Measurements from ENCODE around the gene RPL6.
"Not testable (repeated sequence)": the region's sequence is repeated elsewhere in the genome, so short reads cannot be mapped to it uniquely, and the experiment has no call there.

RPL6 gene

DNA sequence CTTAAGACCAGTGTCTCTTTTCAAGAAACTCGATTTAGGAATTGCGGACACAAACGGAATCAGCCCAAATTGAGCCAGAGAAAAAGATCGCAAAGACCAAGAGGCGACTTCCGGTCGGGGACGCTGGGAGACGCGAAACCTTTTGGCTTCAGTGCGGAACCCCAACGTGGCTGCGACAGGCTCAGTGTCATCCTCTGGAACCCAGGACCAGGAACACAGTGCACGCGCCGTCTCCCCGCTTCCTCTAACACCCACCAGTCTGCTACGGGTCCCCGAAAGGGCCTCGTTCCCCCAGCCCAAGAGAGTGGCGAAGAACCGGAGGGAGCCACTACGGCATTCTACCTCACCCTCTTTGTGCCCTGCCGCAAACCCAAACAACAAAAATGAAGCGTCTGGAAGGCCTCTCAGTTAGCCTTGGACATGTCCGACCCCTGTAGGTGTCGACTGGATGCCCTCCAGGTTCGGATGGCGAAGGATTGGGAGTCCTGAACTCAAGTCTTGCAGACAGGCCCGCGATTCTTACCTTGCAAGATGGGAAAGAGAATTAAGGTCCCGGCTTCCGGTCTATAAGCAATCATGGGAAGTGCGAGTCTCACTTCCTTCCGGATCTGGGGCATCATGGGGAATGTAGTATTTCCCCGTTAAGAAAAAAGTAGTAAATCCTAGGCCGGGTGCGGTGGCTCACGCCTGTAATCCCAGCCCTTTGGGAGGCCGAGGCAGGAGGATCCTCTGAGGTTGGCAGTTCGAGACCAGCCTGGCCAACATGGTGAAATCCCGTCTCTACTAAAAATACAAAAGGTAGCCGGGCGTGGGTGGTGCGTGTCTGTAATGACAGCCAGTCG, at the start of gene RPL6:
Gene RPL6, minus strand, starts transcription at position 542 of the 842 bp plus-strand sequence. CDS start 949 bp downstream, outside the sequence.
- peak; percentile 82 for DNase-seq

DNA sequence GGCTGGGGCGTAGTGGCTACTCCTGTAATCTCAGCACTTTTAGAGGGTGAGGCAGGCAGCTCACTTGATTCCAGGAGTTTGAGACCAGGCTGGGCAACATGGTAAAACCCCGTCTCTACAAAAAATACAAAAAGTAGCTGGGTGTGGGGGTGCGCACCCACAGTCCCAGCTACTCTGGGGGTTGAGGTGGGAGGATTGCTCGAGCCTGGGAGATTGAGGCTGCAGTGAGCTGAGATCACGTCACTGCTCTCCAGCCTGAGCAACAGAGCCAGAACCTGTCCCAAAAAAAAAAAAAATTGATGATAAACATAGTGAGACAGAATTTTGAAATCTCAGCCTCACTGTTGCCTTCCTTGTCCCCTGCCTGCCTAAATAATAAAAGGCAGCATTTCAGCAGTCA, 49.3 kb upstream of the RPL6 start:
- no peak for DNase-seq

DNA sequence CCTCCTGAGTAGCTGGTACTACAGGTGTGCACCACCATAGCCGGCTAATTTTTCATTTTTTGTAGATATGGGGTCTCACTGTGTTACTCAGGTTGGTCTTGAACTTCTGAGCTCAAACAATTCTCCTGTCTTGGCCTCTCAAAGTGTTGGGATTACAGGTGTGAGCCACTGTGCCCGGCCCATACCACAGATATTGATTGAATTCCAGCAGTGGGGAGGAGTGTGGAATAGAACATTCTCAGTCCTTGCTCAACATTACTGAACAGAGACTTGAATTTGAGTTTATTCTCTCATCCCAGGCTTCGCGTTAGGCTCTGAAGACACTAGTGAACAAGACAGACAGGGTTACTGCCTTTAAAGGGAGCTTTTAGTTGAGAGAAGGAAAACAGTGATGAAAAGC, 48.9 kb upstream of the RPL6 start:
- DNase-seq: no peak

DNA sequence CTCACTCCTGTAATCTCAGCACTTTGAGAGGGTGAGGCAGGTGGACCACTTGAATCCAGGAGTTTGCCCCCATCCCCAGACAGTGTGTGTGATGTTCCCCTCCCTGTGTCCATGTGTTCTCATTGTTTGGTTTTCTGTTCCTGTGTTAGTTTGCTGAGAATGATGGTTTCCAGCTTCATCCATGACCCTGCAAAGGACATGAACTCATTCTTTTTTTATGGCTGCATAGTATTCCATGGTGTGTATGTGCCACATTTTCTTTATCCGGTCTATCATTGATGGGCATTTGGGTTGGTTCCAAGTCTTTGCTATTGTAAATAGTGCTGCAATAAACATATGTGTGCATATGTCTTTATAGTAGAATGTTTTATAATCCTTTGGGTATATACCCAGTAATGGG, 47.7 kb upstream of the RPL6 start:
- DNase-seq: not testable (repeated sequence)

DNA sequence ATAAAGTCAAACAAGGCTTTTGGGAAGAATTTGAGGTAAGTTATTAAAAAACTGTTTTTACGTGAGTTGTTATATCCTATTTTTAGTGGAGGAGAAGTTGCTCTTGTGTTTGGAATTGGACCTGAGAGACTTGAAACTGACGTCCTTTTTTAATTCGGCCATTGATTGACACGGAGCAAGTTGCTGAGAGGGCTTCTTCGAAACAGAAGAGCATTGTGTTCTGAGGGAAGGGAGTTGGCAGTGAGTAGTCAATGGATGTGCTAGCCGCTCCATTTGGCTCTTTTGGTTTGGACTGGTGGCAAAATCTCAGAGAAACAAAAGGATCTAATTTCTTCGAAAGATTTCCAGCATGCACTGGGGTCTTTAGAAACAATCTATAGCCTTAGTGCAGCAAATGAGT, 46.6 kb upstream of the RPL6 start:
- DNase-seq: no peak

DNA sequence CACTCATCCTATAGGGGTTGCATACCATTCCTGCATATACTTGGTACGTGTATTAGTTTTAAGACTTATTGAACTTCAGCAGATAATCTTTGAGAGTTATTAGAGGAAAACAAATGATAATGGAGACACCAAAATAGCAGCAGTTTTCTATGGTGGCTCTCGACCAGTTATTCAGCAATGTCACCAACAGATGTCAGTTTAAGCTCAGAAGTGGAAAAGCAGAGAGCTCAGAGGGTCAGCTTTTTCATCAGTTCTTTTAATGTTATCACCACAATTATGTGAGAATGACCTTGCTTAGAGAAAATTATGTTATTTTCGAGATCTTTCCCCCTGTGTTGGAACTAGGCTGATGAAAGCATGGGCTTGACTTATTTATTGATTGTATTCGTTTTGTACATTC, 41.3 kb upstream of the RPL6 start:
- no peak for DNase-seq

DNA sequence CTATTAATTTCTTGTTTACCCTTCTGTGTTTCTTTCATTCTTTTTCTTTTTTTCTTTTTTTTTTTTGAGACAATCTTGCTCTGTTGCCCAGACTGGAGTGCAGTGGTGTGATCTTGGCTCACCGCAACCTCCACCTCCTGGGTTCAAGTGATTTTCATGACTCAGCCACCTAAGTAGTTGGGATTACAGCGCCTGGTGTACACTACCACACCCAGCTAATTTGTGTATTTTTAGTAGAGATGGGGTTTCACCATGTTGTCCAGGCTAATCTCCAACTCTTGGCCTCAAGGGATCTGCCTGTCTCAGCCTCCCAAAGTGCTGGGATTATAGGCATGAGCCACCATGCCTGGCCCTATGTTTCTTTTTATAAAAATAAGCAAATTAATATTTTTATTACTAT, 38.8 kb upstream of the RPL6 start:
- DNase-seq: not testable (repeated sequence)

DNA sequence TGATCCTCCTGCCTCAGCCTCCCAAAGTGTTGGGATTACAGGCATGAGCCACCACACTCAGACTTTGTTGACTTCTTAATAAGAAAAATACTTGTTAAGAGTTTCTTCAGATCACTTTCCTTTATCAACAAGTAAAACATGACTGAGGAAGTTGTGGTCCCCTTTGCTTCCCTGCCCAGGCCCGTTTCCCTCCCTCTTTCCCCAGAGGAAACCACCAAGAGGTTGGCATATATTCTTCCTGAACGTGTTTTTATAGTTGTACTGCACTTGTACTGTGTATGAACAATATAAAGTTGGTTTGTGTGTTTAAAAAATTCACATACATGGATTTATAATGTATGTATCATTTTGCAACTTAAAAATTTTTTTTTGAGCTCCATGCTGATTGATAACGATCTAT, 37.7 kb upstream of the RPL6 start:
- DNase-seq: no peak

DNA sequence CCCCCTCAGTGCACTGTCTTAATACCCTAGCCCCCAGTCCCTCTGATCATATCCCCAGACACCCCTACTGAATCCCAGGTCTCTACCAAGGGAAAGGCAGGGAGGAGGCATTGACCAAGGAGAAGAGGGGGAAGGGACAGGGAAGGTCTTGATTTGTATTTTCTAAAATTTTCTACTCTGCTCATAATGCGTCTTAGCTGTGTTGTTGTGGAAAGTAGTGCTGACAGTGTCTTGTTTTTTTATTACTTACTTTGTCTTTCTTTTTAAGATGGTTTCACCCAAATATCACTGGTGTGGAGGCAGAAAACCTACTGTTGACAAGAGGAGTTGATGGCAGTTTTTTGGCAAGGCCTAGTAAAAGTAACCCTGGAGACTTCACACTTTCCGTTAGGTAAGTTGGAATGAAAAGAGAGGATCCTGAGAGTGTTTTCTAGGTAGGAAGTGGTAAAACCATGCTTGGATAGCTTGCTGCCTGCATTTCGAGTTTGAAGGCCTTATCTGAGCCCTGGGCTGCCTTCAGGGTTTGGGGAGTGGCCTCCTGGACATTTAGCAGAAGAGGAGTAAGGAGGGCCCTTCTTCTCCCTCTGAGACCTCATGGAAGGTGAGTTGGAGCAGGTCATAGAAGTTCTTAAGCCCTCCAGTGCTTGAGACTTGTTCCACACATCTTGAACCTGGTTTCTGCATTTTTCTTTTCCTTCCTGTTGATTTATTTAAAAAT, 36.8 kb upstream of the RPL6 start:
- no peak for DNase-seq

DNA sequence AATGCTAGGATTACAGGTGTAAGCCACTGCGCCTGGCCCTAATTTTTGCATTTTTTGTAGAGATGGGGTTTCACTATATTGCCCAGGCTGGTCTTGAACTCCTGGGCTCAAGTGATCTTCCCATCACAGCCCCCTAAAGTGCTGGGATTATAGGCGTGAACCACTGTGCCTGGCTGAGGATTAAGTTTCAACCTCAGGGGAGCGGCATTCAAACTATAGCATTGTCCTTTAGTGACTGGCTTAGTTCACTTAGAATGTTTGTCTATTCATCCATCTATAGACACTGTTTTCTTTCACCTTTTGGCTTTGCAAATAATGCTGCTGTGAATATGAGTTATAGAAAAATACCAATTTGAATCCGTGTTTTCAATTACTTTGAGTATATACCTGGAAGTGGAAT, 34.5 kb upstream of the RPL6 start:
- no peak for DNase-seq

DNA sequence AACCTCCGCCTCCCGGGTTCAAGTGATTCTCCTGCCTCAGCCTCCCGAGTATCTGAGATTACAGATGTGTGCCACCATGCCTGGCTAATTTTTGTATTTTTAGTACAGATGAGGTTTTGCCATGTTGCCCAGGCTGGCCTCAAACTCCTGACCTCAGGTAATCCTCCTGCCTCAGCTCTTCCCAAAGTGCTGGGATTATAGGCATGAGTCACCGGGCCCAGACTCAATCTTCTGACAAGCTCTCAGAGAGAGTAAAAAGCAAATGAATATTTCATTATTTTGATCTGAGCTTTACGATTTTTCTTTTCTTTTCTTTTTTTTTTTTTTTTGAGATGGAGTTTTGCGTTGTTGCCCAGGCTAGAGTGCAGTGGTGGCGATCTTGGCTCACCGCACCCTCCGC, 31.2 kb upstream of the RPL6 start:
- DNase-seq: not testable (repeated sequence)

DNA sequence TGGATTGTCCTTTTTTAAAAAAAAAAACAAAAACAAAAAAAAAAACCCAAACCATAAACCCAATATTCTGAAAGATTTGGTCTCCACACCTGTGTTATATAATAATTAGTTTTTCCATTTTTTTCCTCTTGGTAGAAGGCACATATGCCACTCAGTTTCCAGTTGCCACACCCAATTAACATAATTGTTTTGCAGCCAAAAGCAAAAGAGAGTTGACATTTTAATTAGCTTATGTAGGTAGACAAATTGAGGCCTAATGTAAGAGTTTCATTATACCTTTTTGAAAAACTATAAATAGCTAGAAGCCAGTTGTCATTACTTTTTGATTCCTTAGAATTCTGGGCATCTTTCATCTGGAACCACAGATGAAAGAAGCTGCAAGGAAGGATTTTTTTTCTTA, 30.4 kb upstream of the RPL6 start:
- no peak for DNase-seq

DNA sequence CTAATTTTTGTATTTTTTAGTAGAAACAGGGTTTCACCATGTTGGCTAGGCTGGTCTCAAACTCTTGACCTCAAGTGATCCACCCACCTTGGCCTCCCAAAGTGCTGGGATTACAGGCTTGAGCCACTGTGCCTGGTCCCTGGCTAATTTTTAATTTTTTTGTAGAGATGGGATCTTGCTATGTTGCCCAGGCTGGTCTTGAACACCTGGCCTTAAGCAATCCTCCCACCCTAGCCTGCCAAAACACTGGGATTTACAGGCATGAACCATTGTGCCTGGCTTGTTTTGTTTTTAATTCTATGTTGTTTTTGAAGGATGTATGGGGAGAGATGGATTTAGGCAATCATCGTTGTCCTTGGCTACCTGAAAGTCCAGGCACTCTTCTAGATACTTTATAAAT, 29.2 kb upstream of the RPL6 start:
- not testable (repeated sequence) for DNase-seq

DNA sequence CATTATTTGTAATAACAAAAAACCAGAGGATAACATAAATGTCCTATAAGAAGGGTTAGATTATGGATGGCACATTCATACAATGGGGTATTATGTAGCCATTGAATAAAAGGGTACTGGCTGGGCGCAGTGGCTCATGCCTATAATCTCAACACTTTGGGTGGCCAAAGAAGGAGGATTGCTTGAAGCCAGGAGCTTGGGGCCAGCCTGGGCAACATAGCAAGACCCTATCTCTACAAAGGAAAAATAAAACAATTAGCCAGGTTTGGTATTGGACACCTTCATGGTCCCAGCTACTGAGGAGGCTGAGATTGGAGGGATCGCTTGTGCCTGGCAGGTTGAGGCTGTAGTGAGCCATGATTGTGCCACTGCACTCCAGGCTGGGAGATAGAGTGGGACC, 24.1 kb upstream of the RPL6 start:
- no peak for DNase-seq

DNA sequence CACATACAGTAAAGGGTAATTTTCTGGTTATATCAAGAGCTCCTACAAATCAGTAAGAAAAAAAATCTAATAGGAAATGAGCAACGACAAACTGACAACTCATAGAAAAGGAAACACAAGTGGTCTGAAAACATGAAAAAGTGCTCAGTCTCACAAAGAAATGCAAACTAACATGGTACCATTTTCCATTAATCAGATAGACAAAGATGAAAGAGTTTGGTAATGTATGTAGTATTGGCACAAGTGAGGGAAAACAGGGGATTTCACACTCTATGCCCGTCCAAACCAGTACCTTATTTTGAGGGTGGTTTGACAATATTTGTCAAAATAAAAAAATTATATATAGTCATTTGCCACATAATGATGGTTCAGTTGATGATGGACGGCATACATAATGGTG, 22.6 kb upstream of the RPL6 start:
- no peak for DNase-seq

DNA sequence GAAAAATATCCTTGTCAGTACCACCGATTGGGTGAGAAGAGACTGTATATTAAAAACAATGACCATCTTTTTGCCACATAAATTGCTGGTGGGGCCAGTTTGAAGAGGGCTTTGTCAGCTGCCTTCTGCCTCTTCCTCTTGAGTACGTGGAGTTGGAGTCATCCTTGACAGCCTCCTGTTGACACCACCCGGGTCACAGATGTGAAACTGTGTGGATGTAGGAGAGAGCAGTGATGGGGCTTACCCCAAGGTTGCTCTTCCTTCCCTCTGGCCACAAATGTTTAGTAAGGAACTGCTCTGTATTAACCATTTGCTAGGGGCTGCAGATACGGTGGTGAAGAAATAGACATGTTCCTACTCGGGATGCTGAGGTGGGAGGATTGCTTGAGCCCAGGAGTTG, 21.5 kb upstream of the RPL6 start:
- no peak for DNase-seq

DNA sequence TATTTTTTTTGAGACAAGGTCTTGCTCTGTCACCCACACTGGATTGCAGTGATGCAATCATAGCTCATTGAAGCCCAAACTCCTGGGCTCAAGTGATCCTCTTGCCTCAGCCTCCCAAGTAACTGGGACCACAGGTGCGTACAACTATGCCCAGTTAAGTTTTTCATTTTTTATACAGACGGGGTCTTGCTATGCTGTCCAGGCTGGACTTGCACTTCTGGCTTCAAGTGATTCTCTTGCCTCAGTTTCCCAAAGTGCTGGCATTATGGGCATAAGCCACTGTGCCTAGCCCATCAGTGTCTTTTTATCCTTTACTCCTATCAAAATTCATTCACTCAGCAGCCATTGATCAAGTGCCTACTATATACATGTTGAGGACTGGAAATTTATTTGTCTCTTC, 18.4 kb upstream of the RPL6 start:
- no peak for DNase-seq

DNA sequence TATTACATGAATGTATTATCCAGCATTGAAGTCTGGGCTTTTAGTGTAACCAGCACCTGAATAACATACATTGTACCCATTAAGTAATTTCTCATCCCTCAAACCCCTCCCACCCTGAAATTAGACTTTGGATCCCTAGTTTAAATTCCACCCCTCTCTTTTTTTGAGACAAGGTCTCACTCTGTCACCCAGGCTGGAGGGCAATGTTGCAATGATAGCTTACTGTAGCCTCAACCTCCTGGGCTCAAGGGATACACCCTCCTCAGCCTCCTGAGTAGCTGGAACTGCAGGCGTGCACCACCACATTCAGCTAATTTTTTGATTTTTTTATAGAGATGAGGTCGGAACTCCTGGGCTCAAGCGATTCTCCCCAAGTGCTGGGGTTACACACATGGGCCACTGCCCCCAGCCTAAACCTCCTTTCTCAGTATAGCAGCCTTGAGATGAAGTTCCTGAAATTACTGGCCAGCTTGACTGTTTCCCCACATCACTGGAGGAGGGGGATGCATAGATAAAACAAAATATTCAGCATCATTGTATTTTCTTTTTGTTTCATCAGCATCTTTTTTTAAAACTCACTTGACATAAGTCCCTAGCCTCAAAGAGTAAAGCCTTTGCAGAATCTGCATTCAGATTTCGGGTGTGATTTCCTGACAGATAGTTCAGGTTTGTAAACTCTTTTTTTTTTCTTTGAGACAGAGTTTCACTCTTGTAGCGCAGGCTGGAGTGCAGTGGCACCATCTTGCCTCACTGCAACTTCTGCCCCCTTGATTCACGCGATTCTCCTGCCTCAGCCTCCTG, 16.4 kb upstream of the RPL6 start:
- no peak for DNase-seq

DNA sequence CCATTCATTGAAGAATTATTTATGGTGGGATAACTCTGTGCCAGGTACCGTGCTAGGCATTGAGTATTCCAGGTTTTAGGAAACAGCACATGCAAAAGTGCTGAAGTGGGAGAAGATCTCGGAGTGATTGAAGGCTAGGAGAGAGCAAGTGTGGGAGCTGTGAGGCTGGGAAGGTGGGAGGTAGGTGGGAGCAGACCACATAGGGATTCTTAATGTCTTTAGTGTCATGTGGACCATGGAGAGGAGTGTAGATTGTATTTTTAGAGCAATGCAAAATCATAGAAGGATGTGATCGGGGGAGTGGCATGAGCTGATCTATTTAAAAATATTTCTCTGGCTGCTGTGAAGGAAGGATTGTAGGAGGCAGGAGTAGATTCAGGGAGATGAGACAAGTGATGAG, 14.7 kb upstream of the RPL6 start:
- DNase-seq: no peak

DNA sequence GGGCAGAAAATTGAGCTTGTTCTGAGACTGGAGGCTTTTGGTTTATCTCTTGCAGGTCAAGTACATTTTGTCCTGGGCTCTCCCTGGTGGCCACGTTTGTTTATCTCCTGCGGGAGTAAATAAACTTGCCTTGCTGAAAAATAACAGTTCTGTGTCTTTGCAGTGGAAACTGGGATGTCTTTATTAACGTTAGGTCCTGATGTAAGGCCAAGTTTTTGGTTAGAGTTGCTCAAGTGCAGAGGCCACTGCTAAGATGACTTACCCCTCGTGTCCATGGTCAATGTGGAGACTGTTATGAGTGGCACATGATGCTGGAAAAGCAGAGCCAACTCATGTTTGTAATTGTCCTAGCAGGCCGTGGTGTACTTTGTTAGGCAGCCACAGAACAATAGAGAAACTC, 13.1 kb upstream of the RPL6 start:
- no peak for DNase-seq

DNA sequence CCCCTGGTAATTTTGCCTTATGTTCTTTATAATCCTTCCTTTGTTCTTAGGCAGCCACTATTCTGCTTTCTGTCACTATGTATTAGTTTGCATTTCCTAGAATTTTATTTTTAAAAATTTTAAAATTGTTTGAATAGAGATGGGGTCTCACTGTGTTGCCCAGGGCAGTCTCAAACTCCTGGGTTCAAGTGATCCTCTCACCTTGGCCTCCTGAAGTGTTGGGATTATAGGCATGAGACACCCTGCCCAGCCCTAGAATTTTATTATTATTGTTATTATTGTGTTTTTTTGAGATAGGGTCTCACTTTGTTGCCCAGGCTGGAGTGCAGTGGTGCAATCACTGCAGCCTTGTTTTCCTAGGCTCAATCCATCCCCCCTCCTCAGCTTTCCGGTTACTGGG, 12.0 kb upstream of the RPL6 start:
- DNase-seq: no peak

DNA sequence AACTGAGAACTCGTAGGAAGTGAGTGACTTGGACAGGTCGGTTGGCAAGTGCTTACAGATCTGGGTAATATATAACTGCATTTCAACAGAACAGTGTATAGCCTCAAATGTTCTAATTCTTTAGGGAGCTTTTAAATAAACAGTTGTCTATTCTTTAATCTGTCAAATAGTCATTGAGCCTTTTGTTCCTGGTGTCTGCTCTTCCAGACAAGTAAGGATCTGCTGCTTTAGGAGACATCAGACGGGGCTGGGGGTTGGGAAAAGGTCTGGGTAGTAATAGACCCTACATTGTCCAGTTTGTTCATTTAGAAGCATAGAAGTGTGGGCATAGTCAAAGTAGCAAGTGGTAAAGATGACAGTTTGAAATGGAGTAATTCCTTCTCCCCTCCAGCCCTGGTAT, 11.3 kb upstream of the RPL6 start:
- no peak for DNase-seq

DNA sequence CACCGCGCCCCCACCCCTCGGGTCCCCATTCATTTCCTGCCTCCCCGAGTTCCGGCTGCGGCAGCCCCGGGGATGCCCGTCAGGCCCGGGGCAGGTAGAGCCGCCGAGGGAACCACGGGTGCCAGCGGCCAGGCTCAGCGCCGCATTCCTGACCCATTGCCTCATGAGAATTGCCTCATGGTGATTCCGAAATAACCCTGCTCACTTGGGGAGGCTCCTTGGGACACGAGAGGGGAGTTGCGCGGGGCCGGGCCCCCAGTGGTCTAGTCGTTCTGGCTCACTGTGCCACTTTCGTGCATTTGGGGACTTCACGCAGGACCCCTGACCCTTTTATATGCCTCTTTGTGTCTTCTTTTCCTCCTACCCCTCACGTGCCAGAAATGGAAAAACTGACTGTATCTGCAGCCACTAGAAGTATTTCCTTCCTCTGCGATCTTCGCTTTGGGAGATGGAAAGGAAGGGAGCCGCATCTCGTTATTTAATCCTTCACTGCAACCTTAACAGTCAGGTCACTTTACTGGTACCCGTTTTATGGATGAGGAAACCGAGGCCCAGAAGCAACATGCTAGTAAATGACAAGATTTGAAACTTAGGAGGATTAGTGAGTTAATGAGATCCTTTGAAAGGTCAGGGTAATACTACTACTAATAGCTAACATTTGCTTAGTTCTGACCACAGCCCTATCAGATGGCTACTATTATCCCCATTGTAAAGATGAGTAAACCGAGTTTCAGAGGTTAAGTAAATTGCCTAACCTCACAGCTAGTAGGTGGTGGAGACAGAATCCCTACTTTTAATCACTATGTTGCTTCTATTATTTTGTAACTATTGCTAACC, 10.1 kb upstream of the RPL6 start:
- no peak for DNase-seq
